Measurements from ENCODE around the gene AP5M1. TPM values are rescaled to one million over a fixed set of nuclear protein-coding genes. Genes with fewer than 3 reads are reported as not detected.
"Not testable (repeated sequence)": the region's sequence is repeated elsewhere in the genome, so short reads cannot be mapped to it uniquely, and the experiment has no call there.

Gene AP5M1
- polyA plus RNA-seq, 12 donors, result 12.8 to 46.8 (median 37.2) TPM; not detected in 1

DNA sequence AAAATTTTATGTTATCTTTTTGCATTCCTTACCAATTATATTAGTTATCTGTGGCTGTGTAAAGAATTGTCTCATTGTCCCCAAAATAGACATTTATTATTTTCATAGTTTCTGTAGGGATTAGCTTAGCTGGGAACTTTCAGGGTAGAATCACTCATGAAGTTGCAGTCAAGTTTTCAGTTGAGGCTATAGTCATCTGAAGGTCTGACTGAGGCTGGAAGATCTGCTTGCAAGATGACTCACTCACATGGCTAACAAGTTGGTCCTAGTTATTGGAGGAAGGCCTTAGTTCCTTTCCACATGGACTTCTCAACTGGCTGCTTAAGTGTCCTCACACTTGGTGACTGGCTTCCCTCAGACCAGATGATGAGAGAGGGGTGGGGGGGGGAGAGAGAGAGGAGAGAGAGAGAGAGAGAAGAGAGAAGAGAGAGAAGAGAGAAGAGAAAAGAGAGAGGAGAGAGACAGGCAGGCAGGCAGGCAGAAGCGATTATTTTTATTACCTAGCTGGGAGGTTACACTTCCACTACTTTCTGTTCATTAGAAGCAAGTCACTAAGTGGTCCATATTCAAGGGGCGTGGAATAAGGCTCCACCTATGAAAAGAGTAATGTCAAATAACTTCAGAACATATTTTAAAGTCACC is 6.4 kb downstream of the AP5M1 start:
- DNase-seq, result no peak

- no peak for DNase-seq
Measured at GRCh38 chr14:57277062-57277461, 8.3 kb downstream of the AP5M1 start.

GRCh38 chr14:57287745-57288144 is 19.0 kb downstream of the AP5M1 start:
- no peak for DNase-seq

DNA sequence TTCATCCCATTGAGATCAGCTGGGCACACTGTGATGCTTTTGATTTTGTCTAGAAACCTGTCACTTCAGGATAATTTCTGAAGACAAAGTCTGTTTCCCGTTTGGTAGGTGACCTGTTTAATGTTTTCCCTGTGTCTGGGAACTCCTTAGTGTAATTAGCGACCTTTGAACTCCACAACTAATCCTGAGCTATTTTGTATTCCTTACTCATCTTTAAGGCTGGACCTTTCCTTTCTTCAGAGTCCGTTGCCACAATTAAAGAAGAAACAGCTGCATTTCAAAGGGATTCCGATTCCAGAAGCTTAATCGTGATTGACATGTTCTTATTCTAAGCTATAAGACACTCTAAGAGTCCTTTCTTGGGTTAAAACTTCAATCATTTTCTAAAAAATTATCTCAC is 22.0 kb downstream of the AP5M1 start:
- no peak for DNase-seq

DNA sequence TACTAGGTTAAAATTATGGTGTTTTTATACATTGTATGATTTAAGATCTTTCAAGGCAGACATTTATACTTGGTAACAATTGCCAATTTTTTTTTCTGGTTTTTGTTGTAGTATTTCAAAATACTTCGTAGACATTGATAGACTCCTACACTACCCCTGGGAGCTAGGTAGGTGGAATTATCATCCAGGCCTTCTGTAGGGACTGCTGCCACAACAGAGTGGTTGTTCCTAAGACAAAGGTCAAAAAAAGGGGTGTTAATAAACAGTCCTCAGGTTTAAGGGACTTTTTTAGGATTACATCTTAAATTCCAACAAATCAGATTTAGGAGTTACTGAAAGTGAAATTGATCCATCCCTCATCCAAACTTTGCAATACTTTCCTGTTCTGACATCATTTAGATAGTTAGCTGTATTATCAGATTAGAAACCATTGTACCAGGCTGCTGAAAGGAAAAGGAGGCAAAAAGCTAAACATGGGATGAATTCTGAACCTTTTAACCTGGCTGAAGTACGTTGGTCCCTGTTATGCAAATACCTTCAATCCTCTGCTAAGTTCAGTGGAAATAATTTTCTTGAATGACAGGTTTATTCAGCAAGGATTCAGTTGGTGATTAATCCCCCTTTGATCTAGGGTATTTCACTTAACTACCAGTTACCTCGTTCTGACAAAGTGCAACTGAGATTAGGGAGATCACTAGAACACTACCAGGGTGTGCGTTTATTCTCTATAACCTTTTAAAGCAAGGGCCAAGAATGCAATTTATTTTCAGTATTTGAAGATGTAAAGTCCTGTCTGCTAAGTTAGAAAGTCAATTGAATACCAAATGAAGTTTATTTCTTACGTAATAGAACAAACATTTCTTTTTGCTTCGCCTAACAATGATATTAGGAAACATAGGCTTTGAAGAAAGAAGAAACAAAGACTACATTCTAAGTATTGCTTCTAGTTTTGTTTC is 23.2 kb downstream of the AP5M1 start:
- no peak for DNase-seq

DNA sequence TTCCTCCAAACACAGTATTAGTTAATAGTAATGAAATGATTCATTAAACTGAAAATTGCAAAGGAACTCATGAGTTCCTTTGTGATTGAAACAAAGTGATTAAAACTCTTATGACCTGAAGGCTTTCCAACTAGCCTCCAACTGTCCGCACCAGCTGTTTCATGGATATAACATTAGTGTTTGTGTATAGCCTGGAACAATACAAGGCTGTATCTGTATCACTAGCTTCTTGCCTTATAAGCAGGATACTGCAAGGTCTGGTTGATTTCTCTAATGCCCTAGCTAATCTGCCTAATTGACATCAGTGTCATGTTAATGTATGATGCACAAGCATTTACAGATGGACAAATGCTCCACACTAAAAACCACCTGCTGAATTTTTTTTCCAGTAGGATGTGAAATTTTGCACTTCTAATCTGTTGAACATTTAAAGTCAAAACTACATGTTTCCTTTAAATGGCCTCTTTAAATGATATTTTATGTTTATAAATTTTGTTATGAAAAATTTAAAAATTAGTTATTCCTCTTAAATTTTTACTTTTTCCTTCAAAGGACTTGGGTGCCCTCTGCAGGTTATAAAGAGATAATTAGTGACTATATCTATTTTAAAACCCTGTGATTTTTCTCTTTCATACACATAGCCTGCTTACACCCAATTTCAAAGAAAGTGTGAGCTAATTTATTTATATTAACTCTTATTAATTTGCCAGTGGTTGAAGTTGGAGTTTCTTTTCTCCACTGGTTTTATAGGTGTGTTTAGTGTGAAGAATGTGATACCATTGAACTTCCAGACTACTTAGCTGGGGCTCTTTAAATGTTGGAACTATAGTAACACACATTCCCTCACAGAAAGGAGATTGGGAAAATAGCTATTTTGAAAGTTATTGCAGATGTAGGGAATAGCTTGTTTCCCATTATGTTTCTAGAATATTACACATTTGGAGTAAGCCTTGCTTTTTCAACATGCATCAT is 25.4 kb downstream of the AP5M1 start:
- DNase-seq, result no peak

- no peak for DNase-seq
Measured at GRCh38 chr14:57295239-57295638, 26.5 kb downstream of the AP5M1 start.

DNA sequence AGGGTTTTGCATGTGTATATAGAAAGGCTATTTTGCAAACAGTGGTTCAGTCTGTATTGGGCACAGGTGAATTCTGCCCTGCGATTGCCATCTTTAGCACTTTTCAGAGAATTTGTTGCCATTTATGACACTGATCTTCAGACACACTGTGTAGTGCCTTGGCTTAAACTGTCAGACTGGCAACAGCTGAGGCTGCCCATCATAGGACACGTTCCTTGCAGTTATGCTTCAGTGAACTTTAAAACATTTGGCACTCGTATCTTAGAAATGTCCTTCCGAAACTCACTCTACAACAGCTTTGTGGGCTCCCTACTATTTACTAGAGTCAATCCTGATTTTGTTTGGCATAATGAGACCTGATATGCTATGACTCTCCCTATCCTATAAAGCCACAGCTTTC is 29.1 kb downstream of the AP5M1 start:
- DNase-seq, result no peak

DNA sequence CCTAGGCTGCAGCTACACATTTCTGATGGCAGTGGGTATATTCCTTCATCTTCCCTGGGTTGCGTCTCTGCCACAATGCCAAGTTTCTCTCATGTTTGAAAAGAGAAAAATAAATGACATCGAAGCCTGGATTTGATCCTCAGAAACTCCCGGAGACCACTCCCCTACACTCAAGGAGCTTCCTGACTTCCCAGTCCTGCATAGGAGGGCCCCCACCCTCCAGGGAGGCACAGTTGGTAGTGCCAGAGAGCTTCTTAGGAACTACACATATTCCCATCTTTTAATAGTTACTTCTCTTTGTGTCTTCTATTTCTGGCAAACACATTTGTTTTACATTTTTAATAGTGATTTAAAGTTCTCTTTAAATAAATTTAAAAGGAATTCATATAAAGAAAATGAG is 30.7 kb downstream of the AP5M1 start:
- DNase-seq, result no peak

GRCh38 chr14:57302883-57303282 is 34.1 kb downstream of the AP5M1 start:
- no peak for DNase-seq

DNA sequence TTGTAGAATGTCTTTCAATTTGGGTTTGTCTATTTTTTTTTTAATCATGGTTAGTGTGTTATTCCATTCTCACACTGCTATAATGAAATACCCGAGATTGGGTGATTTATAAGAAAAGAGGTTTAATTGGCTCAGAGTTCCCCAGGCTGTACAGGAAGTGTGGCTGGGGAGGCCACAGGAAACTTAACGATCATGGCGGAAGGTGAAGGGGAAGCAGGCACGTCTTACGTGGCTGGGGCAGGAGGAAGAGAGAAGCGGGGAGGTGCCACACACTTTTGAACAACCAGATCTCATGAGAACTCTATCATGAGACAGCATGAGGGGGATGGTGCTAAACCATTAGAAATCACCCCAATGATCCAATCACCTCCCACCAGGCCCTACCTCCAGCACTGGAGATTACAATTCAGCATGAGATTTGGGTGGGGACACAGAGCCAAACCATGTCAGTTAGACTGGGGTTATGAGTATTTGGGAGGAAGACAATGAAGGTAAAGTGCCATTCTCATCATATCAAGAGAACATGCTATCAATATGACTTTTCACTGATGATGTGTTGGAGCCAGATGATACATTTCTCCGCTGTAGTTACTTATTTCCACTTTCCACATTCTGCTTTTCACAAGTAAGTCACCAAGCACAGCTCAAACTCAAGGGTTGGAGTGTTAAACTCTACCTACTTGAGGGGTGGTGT is 45.8 kb downstream of the AP5M1 start:
- DNase-seq, result no peak

- peak; percentile 71 for DNase-seq
Measured at GRCh38 chr14:57317248-57317833, 48.6 kb downstream of the AP5M1 start.

GRCh38 chr14:57319636-57320192 is 50.9 kb downstream of the AP5M1 start:
- DNase-seq, result no peak

- no peak for DNase-seq
Measured at GRCh38 chr14:57323721-57324120, 55.0 kb downstream of the AP5M1 start.

GRCh38 chr14:57326253-57326652 is 57.5 kb downstream of the AP5M1 start:
- DNase-seq, result no peak

DNA sequence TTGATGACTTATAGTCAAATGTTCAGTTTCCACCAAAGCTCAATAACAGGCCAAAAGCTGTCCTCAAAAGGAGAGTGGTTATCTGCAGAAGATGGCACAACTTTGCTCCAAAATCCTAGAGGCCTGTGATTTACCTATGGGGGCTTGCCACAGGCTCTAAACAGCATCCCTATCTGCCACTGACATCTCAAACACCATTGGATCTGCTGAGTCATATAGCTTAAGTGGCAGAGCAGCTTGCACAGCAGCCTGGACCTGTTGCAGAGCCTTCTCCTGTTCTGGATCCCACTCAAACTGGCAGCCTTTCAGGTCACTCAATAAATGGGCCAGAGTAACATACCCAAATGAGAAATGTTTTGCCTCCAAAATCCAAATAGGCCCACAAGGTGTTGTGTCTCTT is 61.1 kb downstream of the AP5M1 start:
- DNase-seq, result no peak

DNA sequence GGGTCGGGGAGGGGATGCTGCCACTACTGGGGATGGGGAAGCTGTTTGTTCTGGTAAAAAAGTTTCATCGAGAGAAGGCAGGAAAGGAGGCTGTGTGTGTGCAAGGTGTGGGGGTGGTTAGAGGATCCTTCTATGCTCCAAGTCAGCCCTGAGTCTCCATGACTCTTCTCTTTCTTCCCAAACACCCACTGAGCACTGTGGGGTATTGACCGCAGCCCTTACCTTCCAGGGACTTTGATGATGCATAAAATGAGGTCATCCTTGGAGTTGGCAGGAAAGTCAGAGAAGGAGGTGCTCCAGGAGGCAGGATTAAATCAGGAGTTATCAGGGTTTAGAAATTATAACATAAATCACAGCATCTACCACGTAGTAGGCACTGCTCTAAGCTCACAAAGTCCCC is 63.7 kb downstream of the AP5M1 start:
- DNase-seq, result not testable (repeated sequence)

DNA sequence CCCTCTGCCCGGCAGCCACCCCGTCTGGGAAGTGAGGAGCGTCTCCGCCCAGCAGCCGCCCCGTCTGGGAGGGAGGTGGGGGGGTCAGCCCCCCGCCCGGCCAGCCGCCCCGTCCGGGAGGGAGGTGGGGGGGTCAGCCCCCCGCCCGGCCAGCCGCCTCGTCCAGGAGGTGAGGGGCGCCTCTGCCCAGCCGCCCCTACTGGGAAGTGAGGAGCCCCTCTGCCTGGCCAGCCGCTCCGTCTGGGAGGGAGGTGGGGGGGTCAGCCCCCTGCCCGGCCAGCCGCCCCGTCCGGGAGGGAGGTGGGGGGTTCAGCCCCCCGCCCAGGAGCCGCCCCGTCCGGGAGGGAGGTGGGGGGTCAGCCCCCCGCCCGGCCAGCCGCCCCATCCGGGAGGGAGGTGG is 65.0 kb downstream of the AP5M1 start:
- DNase-seq, result not testable (repeated sequence)

- not testable (repeated sequence) for DNase-seq
Measured at GRCh38 chr14:57343545-57344297, 75.0 kb downstream of the AP5M1 start.

GRCh38 chr14:57345106-57345505 is 76.3 kb downstream of the AP5M1 start:
- no peak for DNase-seq
